Endothelial cell of hepatic sinusoid (primary cell): Measurements from ENCODE around the gene KCNJ16.

Experiments
- in situ Hi-C: cut with HindIII; loops from 2 replicates; pipeline ENCODE4 v1.10.0; 2017; ENCODE audit warnings: low sequenced_read_pairs

KCNJ16 gene

DNA sequence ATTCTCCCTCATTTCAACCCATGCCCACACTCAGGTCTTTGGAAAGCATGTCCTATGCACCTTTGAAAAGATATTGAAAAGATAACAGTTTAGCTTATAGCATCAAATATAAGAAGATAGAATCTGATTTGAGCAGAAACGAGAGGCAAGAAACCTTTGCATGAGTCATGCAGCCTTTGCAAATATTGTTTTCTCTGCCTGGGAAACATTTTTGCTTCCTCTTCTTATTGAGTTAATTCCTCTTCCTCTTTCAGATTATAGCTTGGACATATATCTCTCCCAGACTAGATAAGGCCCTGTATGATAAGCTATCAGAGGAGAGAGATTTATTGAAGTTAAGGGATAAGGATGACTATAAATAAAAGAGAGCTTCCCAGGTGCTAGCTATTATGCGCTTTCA, 48.2 kb downstream of the KCNJ16 start:
- in situ Hi-C loops, result no loop called here

GRCh38 chr17:70124723-70125122, 49.7 kb downstream of the KCNJ16 start:
- in situ Hi-C loops, result no loop called here

DNA sequence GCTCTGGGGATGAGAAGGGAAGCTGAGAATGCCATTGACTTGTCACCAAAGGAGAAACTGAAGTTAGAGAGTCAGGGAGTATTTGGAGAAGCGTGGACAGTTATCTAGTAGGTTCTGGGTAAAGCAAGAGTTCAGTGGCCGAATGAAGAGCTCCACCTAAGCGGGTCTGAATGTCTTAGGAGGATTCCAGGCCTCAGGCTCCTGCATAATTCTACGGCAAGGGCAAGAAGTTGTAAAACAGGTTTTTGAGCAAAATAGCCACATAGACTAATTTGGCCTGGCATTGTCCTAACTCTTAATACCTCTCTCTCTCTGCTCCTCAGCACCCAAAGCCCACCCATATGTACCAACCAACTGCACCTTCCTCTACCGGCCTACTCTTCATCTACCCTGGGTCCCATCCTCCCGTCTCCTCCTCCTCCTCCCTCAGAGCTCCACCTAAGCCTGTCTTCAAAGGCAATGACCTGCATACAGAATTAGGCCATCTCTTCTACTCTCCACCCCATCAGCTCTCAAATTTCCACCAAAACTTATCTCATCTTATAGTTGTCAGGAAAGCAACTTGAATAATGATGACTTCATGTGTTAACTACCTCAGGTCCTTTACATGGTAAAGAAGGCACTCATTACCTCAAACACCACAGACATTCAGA, 52.3 kb downstream of the KCNJ16 start:
- in situ Hi-C loops, result no loop called here

DNA sequence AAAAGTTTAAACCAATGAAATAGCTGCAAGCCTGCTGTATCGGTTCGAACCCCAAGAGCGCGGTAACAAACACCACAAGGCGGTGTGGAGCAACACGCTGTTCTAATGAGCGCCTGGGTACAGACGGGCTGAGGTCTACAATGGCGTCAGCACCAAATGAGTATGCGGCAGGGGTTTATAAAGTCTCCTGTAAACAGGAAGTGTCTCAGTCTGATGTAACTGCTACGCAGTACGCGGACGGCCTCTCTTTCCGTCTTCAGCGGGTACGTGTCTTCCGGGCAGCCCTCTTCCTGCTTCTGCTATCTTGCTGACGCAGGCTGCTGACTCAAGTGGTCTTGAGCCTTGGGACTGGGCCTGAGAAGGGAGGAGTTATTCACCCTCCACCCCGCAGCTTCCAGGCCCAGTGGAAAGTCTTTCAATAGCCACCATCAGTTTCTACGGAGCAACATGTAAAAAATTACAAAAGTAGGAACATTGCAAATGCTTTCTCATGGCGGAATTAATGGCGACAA, 53.8 kb downstream of the KCNJ16 start:
- in situ Hi-C loops, result no loop called here

- in situ Hi-C loops, result no loop called here
Observed at GRCh38 chr17:70130289-70130688, 55.3 kb downstream of the KCNJ16 start.

- in situ Hi-C loops, result no loop called here
Observed at GRCh38 chr17:70132505-70132904, 57.5 kb downstream of the KCNJ16 start.

- in situ Hi-C loops, result no loop called here
Observed at GRCh38 chr17:70134042-70134441, 59.0 kb downstream of the KCNJ16 start.

GRCh38 chr17:70134777-70135176, 59.8 kb downstream of the KCNJ16 start:
- in situ Hi-C loops, result no loop called here

- in situ Hi-C loops, result no loop called here
Observed at GRCh38 chr17:70136131-70136530, 61.1 kb downstream of the KCNJ16 start.

DNA sequence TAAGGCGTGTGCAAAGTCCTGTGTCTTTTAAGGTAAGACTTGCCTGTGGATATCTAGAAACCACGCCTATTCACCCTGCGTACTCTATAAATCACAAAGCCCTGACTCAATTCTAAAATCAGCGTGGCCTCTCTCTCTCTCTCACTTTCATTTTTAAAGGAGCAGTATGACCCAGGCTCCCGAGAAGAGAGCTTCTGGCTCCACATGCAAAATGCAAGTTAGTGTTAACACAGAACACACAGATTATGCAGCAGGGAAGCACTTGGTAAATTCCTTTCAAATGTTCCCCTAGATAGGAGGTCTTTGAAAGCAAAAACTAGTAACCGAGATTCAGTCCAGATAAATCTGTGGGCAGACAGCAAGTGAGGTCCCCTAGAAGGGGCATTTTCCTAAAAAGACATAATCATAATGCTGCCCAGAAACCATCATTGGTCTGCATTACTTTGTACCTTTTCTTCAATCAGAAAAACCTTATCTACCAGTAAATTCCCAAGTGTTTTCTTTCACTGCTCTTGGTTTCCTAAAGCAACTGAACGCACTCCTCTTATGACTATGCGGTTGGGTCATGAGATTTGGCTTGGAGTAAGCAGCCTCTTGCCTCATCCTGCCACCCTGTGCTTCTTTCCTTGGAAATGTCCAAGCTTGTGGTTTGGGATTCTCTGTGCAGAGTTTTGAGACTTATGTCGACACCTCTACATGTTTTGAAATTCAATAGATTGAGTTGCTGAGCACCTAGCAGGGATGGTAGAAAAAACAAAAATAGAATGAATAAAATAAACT, 62.6 kb downstream of the KCNJ16 start:
- in situ Hi-C loops, result no loop called here

DNA sequence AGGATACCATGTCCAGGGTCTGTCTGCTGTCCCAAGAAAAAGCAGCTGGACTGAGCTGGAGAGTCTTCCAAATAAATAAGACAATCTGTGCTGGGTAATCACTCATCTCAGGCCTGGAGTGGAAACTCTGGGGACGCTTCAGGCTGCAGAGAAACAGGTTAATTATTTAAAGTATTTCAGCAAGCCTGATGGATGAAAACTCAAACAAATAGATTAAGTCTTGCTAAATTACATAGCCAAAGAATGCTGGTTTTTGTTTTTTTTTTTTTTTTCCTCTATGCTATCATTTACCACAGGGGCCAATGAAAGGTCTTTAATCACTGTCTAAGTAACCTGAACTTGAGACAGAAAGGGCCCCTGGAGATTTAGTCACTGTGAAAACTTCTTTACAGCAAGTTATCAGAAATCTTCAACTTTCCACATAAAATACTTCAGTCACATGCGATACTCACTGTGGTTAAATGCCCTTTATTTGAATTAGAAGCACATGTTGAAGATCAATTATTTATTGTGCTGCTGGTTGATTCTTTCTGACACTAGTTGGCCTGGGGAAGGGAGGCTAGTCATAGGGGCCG, 63.4 kb downstream of the KCNJ16 start:
- in situ Hi-C loops, result no loop called here

GRCh38 chr17:70139449-70139993, 64.5 kb downstream of the KCNJ16 start:
- in situ Hi-C loops, result no loop called here

DNA sequence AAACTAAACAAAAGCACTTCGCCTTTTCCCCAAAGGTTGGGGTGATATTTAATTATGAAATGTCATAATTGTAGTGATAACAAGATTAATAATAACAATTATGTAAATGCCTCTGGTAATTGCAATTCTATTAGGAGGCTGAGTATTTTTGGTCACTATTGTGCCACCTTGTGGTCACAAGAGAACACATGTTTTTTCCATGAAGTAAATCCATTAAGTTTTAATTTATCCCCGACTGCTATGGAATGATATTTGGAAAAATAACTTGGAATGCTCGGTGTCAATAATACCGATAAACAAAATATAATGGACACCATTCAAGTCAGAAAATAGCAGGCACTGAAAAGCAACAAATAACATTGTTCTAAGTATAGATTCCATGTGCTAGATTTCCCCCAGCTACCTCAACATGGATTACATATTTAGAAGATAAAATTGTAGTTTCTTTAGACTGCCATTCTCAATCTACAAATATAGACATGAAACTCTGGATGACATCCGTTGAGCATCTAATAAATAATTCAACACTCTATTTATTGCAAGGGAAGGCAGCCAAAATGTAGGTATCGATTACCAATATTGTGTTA, 69.3 kb downstream of the KCNJ16 start:
- in situ Hi-C loops, result no loop called here

DNA sequence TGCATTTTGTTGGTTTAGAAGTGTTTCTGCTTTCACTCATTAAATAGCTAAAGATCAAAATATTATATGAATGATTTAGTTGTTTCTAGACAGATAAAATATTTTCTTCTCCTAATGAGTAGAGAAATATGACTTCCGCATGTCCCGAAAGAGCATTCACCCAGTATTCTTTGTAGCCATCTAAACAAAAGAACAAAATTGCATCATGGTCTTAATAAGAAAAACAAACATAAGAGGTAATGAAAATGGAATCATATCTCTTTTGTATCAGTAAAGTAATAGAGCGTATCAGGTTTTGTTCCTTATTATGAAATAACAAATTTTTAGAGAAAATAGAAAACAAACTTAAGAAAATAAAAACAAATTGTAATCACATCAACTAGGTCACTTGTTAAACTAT, 78.2 kb downstream of the KCNJ16 start:
- in situ Hi-C loops, result no loop called here

DNA sequence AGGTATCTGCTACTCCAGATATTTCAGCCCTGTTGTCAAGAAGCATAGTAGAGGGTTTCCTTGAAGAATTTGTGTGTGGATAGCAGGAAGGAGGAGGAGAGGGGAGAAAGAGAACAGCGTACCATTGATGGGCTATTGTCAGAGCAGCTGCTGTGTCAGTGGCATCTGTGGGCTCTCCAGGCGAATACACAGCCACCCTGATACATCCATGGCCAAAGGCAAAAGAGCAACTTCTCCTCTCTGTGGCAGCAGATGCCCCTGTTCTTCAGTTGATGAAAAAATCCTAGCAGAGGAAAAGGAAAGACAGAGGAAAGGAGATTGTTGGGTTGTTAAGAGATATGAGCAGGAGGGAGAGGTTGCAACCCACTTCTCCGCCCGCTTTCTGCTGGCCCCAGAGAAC, 82.1 kb downstream of the KCNJ16 start:
- in situ Hi-C loops, result no loop called here

- in situ Hi-C loops, result no loop called here
Observed at GRCh38 chr17:70158180-70158579, 83.2 kb downstream of the KCNJ16 start.

GRCh38 chr17:70158591-70158990, 83.6 kb downstream of the KCNJ16 start:
- in situ Hi-C loops, result no loop called here

DNA sequence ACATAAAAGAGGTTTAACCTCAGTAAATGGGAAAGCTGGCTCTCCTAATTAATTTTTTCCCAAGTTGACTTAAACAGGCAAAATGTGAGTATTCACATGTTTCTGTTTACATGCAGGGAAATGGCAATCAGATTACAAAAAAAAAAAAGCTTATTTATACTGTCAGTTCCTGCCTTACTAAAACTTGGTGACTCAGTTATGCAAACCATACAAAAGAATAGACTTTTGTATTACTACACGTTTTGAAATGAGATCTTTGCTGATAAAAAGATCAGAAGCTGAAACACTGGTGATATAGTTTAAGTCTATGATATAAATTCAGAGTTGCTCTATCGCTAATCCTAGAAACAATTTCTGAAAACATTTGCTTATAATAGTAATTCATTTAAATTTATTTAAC, 85.0 kb downstream of the KCNJ16 start:
- in situ Hi-C loops, result no loop called here

DNA sequence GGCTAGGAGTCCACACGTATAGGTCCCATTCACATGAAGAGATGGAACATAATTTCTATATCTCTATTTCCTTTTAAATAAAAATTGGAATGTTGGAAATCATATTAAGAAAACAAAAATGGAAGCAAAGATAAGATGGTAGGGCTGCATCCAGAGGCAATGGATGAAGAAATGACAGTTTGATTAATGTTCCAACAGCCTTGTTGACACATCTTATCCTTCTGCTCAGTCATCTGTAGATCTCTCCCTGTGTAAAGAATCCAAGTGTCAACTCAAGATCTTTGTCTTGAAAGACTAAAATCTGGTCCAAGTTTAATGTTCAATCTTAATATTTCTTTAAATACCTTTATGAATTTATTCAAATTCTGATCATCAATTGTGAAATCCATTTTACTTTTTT, 86.5 kb downstream of the KCNJ16 start:
- in situ Hi-C loops, result no loop called here

- in situ Hi-C loops, result no loop called here
Observed at GRCh38 chr17:70165383-70165782, 90.4 kb downstream of the KCNJ16 start.

DNA sequence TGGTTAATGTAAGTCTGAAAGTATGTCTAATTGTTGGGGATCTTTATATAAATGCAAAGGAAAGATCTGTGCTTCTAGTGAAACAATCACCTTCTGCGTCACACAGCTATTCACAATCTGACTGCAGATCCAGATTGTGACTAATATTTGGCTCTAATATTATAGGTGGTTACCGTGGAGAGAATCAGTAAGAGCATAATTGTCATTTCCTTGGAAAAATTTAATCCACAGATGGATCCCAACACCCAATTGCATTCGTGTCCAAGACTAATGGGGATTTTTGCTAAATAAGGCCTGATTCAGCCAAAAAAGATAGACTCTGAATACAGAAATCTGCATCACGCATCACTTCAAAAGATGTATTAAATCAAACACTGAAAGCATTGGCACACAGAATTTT, 91.6 kb downstream of the KCNJ16 start:
- in situ Hi-C loops, result no loop called here
